ENCODE measurements around the gene ARL10. TPM values are rescaled to one million over a fixed set of nuclear protein-coding genes. Genes with fewer than 3 reads are reported as not detected.
"Not testable (repeated sequence)": the region's sequence is repeated elsewhere in the genome, so short reads cannot be mapped to it uniquely, and the experiment has no call there.

The ARL10 gene
- total RNA-seq, 2 experiments from 2014 or later, result 8.0 to 12.1 TPM

- Mint-ChIP-seq H3K36me3 (peaks cover 28% of the 10 kb centered on the region), H3K27ac (no peak overlapping the region), H3K9me3 (no peaks in the 10 kb centered on the region), H3K27me3 (no peaks in the 10 kb centered on the region), H3K4me1 (peaks cover 7% of the 10 kb centered on the region), H3K4me3 (no peak overlapping the region)
- no peak for DNase-seq
Measured at GRCh38 chr5:176391999-176392398, 26.7 kb downstream of the ARL10 start.

DNA sequence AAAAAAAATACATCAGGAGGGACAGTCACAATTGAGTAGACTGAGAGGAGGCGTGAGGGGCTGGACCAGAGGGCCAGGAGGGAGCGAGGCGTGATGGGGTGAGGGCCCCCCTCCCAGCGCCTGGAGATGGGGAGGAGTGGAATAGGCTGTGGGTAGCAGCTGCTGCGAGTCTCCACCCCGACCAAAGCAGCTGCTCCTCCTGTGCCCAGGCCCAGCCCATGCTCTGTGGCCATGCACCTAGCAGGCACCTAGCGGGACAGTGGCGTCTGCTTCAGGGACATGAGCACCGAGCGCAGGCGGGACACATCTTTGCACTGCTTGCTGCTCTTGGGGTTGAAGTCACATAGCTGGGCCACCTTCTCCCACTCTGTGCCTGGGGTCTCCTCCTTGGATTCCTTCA, 27.2 kb downstream of the ARL10 start:
- DNase-seq, result no peak
- Mint-ChIP-seq H3K36me3 (peaks cover 22% of the 10 kb centered on the region), H3K4me1 (peaks cover 4% of the 10 kb centered on the region), H3K27ac (no peak overlapping the region), H3K27me3 (no peaks in the 10 kb centered on the region), H3K4me3 (no peak overlapping the region), H3K9me3 (no peaks in the 10 kb centered on the region)

DNA sequence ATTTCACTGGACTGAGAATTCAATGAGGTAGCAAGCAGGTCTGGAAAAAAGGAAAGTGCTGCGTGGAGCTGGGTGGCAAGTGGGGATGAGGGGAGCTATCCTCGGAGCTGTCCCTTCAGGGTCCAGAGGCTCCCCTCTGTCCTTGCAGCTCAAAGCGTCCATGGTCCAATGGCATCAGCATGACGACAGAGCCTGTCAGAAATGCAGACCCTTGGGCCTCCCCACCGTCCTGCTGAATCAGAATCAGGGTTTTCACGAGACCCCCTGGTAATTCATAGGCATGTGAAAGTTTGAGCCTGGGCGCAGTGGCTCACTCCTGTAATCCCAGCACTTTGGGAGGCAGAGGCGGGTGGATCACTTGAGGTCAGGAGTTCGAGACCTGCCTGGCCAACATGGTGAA, 28.8 kb downstream of the ARL10 start:
- Mint-ChIP-seq H3K9me3 (no peaks in the 10 kb centered on the region), H3K4me1 (peaks cover 4% of the 10 kb centered on the region), H3K4me3 (no peak overlapping the region), H3K27ac (no peak overlapping the region), H3K27me3 (no peaks in the 10 kb centered on the region), H3K36me3 (peaks cover 14% of the 10 kb centered on the region)
- no peak for DNase-seq

- Mint-ChIP-seq H3K27ac (no peak overlapping the region), H3K4me1 (peaks cover 1% of the 10 kb centered on the region), H3K27me3 (no peaks in the 10 kb centered on the region), H3K9me3 (no peaks in the 10 kb centered on the region), H3K36me3 (peaks cover 8% of the 10 kb centered on the region), H3K4me3 (no peak overlapping the region)
- DNase-seq, result no peak
Measured at GRCh38 chr5:176394881-176395675, 29.8 kb downstream of the ARL10 start.

GRCh38 chr5:176396330-176396729, 31.0 kb downstream of the ARL10 start:
- Mint-ChIP-seq H3K27ac (no peak overlapping the region), H3K9me3 (no peaks in the 10 kb centered on the region), H3K4me3 (no peak overlapping the region), H3K36me3 (no peaks in the 10 kb centered on the region), H3K27me3 (no peaks in the 10 kb centered on the region), H3K4me1 (peaks cover 1% of the 10 kb centered on the region)
- DNase-seq, result no peak

DNA sequence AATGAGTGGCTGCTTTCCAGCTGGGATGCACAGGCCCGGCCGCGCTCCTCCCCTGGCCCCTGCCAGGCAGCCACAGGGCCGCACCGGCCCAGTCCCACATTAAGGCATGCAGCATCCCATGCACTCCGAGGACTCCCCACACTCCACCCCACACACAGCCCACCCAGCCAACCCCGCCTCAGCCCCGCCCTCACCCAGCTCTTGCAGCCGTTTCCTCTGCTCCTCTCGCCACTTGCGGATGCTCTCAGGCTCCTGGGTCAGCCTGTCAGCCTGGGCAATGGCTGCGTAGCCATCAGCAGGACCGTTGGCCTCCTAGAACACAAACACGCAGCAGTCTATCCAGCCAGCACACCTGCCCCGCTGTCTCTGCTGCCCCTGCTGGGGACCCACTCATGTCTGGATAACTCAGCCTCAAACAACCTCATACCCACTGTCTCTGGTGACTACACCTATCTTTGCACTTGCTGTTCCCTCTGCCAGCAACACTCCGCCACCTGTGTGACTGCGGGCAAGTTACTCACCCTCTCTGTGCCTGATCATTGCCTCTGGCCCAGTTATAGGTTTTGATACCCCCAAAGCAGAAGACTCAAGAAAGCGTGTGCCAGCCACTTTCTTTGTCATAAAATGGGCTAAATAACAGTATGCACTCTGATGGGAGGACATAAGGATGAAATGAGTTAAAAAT, 32.6 kb downstream of the ARL10 start:
- Mint-ChIP-seq H3K9me3 (no peaks in the 10 kb centered on the region), H3K27ac (no peak overlapping the region), H3K4me3 (no peak overlapping the region), H3K4me1 (no peaks in the 10 kb centered on the region), H3K36me3 (no peaks in the 10 kb centered on the region), H3K27me3 (no peaks in the 10 kb centered on the region)
- DNase-seq, result no peak

DNA sequence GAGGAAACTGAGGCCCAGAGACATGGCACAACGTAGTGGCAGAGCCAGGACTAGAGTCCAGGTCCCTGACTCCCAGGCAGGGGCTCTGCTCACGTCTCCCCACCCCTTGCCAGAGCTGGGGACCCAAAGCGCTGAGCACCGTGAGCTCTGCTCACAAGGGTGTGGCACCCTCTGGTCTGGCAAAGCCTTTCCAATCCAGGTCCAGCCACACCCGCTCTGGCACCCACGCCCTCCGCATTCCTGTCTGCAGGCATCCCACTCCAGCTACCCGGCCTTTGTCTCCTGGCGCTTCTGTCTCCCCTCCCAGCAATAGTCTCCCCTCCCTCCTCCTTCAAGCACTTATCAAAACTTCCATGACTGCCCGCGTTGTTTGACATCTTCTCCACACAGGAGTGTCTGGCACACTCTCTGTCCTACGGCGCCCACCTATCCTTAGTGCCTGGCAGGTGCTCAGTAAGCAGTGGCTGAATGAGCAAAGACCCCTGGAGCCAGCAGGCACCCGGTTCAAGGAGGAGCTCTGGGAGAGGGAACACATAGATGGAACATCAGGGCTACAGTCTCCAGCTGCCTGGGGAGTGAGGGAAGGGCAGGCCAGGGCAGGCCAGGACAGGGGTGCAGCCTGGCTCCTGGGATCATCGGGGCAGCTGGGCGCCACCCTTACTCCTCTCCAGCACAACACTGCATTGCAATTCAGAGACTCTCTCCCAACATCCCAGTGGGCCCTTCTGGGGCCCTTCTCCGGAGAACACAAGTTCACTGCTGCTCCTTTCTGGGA, 35.3 kb downstream of the ARL10 start:
- no peaks in the 10 kb centered on the region for H3K27me3 Mint-ChIP-seq
- no peak overlapping the region for H3K4me3 Mint-ChIP-seq
- H3K9me3 Mint-ChIP-seq, result no peaks in the 10 kb centered on the region
- H3K4me1 Mint-ChIP-seq, result no peaks in the 10 kb centered on the region
- no peak for DNase-seq
- no peak overlapping the region for H3K27ac Mint-ChIP-seq
- no peaks in the 10 kb centered on the region for H3K36me3 Mint-ChIP-seq

DNA sequence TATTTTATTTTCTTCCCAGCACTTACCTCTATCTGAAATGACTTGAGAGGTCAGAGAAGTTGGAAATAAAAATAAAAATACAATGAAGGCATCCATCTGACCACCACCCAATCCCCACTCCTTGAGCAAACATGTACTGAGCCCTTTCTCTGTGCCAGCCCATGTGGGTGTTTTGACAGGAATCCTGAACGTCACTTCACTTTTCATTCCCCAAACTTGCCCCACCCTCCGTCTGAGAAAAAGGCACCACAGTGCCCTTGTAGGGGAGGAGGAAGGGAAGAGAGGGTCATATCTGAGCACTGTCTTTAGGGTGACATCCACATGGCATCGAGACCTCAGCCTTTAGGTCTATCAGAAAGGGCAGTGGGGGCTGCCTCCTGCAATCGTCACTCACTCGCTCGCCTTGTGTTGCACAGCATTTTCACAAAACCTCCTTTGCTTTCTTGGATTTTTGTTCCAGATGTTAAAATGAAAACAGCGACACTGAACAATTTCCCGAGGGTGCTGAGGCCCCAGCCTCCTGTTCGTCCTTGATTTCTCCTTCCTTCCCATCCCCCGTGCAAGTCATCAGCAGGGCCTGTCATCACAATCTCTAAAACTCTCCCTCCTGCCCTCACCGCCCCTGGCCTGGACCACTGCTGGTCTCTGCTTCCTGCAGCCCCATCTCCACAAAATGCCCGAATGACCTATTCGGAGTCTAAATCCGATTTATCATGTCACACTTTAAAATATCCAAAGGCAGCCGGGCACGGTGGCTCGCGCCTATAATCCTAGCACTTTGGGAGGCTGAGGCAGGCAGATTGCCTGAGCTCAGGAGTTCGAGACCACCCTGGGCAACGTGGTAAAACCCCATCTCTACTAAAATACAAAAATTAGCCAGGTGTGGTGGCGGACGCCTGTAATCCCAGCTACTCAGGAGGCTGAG, 36.3 kb downstream of the ARL10 start:
- no peak for DNase-seq
- no peak overlapping the region for H3K27ac Mint-ChIP-seq
- no peaks in the 10 kb centered on the region for H3K9me3 Mint-ChIP-seq
- H3K4me3 Mint-ChIP-seq, result no peak overlapping the region
- no peaks in the 10 kb centered on the region for H3K27me3 Mint-ChIP-seq
- no peaks in the 10 kb centered on the region for H3K4me1 Mint-ChIP-seq
- H3K36me3 Mint-ChIP-seq, result no peaks in the 10 kb centered on the region

- no peaks in the 10 kb centered on the region for H3K9me3 Mint-ChIP-seq
- no peak overlapping the region for H3K27ac Mint-ChIP-seq
- no peaks in the 10 kb centered on the region for H3K27me3 Mint-ChIP-seq
- peaks cover 2% of the 10 kb centered on the region for H3K36me3 Mint-ChIP-seq
- no peak for DNase-seq
- no peaks in the 10 kb centered on the region for H3K4me1 Mint-ChIP-seq
- H3K4me3 Mint-ChIP-seq, result no peak overlapping the region
Measured at GRCh38 chr5:176405656-176406435, 40.6 kb downstream of the ARL10 start.

DNA sequence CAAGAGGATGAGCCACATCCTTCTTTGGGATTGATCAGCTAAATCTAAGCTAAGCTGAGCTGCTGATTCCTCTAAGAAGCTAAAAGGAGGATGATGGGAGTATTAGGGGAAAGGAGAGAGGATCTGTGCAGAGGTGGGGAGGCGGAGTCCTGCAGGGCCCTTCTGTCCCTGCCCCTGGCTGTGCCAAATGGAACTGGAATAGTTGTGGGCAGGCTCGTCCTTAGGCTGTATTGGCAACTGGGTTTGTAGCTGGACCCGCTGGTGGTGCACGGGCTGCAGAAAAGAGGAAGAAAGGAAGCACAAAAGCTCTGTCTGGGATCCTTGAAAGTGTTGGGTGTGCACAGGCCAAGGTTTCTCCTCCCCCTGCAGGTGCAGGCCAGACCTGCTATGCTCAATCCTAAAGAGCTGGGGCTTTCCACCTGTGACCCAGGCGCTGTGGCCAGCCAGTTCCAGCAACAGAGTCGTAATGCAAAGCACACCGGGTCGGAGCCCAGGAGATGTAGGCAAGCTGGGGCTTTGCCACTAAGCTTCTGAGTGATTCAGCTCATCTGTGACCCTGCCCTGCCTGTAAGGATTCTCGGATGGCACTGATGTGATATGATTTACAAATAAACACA, 41.3 kb downstream of the ARL10 start:
- no peaks in the 10 kb centered on the region for H3K27me3 Mint-ChIP-seq
- no peaks in the 10 kb centered on the region for H3K9me3 Mint-ChIP-seq
- H3K4me3 Mint-ChIP-seq, result no peak overlapping the region
- H3K36me3 Mint-ChIP-seq, result peaks cover 2% of the 10 kb centered on the region
- DNase-seq, result no peak
- H3K27ac Mint-ChIP-seq, result no peak overlapping the region
- H3K4me1 Mint-ChIP-seq, result no peaks in the 10 kb centered on the region

DNA sequence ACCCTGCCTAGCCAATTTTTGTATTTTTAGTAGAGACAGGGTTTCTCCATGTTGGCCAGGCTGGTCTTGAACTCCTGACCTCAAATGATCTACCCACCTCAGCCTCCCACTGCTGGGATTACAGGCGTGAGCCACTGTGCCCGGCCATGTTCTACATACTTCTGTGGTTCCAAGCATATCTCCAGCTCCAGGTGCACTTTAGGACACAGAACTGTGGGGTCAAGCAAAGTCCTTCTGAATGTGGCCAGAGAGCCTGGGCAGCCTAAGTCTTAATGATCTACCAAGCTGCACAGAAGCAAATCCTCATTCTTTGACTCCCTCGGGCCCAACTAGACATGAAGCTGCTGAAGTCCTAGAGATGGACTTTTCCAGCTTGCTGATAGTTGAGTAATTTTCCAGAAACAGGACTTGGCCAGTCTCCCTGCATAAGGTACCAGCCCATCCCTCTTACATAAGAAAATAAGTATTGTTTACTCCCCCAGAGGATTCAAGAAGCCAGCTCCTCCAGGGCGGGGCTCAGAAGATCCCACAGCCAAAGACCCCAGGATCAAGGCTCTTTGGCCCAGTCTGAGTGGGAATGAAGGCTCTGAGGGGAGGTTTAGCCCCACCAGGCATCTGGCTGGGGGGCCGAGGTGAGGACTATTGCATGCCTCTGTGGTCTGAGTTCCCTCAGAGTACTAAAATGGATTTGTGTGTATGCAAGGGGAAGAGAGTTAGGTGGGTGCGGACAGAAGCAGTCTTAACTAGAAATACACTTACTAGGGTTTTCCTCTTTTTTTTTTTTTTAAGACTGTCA, 42.4 kb downstream of the ARL10 start:
- peaks cover 2% of the 10 kb centered on the region for H3K36me3 Mint-ChIP-seq
- H3K4me1 Mint-ChIP-seq, result peaks cover under 1% of the 10 kb centered on the region
- no peaks in the 10 kb centered on the region for H3K27me3 Mint-ChIP-seq
- no peak for DNase-seq
- no peak overlapping the region for H3K4me3 Mint-ChIP-seq
- no peak overlapping the region for H3K27ac Mint-ChIP-seq
- no peaks in the 10 kb centered on the region for H3K9me3 Mint-ChIP-seq

- not testable (repeated sequence) for H3K4me1 Mint-ChIP-seq, H3K27ac Mint-ChIP-seq, H3K9me3 Mint-ChIP-seq, H3K27me3 Mint-ChIP-seq, H3K36me3 Mint-ChIP-seq, H3K4me3 Mint-ChIP-seq, DNase-seq
Measured at GRCh38 chr5:176408252-176408573, 42.9 kb downstream of the ARL10 start.

DNA sequence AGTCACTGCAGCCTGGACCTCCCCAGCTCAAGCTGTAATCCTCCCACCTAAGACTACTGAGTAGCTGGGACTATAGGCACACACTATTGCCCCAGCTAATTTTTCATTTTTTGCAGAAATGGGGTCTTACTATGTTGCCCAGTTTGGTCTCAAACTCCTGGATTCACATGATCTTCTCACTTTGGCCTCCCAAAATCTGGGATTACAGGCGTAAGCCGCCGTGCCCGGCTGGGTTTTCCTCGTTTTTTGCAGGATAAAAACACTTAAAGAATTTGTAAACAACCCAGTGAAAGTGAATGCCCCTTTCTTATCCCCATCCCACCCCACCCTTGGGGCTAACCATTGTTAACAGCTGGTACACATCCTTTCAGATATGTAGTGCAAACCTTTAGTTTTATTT, 43.3 kb downstream of the ARL10 start:
- Mint-ChIP-seq H3K36me3 (peaks cover 2% of the 10 kb centered on the region), H3K4me1 (peaks cover 6% of the 10 kb centered on the region), H3K4me3 (no peak overlapping the region), H3K27me3 (no peaks in the 10 kb centered on the region), H3K27ac (no peak overlapping the region), H3K9me3 (no peaks in the 10 kb centered on the region)
- DNase-seq, result no peak

All from activated naive CD8-positive, alpha-beta T cell treated with anti-CD3 and anti-CD28 coated beads for 36 hours (primary cell).